Activated T-cell treated with anti-CD3 and anti-CD28 coated beads, Interleukin-2, amount 50 U/mL, for 24 hours (primary cell): Measurements from ENCODE around the gene PRLR.
"Not testable (repeated sequence)": the region's sequence is repeated elsewhere in the genome, so short reads cannot be mapped to it uniquely, and the experiment has no call there.

Source experiments
- DNase-seq: peaks from one replicate; pipeline ENCODE4 v3.0.0-alpha.2; 2020
- H3K27ac Mint-ChIP-seq: 2 replicates; pipeline ENCODE4 v1.8.0; 2020; ENCODE audit warnings: mild to moderate bottlenecking, mixed read lengths
- H3K27me3 Mint-ChIP-seq: 2 replicates; pipeline ENCODE4 v1.8.0; 2020; ENCODE audit warnings: mixed read lengths
- H3K36me3 Mint-ChIP-seq: 2 replicates; pipeline ENCODE4 v1.8.0; 2020; ENCODE audit warnings: low read depth, mixed read lengths
- H3K4me1 Mint-ChIP-seq: 2 replicates; pipeline ENCODE4 v1.8.0; 2020; ENCODE audit warnings: low read depth, mixed read lengths
- H3K4me3 Mint-ChIP-seq: 2 replicates; pipeline ENCODE4 v1.8.0; 2020; ENCODE audit warnings: mild to moderate bottlenecking, moderate library complexity, mixed read lengths
- H3K9me3 Mint-ChIP-seq: 2 replicates; pipeline ENCODE4 v1.8.0; 2020; ENCODE audit warnings: mixed read lengths

PRLR gene

DNA sequence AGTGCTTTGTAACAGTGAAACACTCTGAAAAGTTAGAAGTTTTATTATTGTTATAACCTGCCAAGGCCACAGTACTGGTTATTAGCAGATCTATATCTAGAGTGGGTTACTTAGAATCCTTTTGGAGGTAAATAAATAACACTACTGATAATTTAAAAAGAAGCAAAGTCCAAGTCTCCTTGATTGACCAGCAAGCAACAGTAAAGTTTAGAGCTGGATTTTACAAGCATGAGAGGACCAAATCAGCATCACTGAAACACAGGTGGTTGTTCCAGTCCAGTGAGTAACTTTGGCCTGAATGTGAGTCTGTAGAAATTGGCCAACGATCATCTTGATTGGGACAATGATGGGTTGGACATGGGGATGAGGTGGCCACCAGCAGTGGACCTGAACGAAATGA is 105.4 kb downstream of the PRLR start:
- no peaks in the 10 kb centered on the region for H3K9me3 Mint-ChIP-seq
- no peaks in the 10 kb centered on the region for H3K36me3 Mint-ChIP-seq
- no peak overlapping the region for H3K4me3 Mint-ChIP-seq
- peaks cover 67% of the 10 kb centered on the region for H3K27me3 Mint-ChIP-seq
- H3K4me1 Mint-ChIP-seq: peaks cover 13% of the 10 kb centered on the region
- H3K27ac Mint-ChIP-seq: no peak overlapping the region
- no peak for DNase-seq

DNA sequence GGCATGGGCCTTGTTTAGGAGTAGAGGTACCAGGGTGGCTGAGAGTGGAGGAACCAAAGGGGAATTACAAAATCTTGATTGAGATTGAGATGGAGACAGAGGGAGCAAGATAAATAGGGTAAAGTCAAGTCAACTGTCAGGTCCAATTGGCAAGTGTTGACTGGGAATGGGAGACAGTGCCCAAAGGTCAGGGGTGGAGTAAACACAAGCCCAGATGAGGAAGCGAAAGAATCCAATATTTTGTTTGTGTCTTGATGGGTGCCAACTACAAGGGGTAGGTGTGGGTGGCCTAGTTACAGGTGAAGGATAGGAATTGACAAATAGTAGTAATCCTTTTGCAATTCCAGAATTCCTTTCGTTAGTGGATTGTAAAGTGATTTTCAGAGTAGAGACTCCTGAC is 107.5 kb downstream of the PRLR start:
- Mint-ChIP-seq H3K9me3 (no peaks in the 10 kb centered on the region), H3K27ac (no peak overlapping the region), H3K4me3 (no peak overlapping the region), H3K36me3 (no peaks in the 10 kb centered on the region), H3K4me1 (peaks cover 1% of the 10 kb centered on the region), H3K27me3 (peaks cover 62% of the 10 kb centered on the region)
- DNase-seq: no peak

DNA sequence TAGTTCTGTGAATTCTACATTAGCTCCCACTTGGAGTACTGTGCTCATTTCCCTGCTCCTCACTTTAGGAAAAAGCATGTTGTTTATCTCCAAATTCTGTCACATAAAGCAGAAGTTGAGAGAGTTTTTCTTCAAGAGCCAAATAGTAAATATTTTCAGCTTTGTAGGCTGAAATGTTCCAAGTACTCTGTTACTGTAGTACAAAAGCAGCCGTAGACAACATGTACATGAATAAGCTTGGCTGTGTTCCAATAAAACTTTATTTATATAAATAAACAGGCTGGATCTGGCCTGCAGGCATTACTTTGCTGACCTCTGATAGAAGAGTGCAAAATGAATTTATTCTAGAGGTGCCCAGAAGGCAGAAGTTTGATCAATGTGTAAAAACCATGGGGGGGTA is 109.6 kb downstream of the PRLR start:
- no peaks in the 10 kb centered on the region for H3K9me3 Mint-ChIP-seq
- no peak for DNase-seq
- peaks cover 56% of the 10 kb centered on the region for H3K27me3 Mint-ChIP-seq
- H3K4me1 Mint-ChIP-seq: peaks cover 1% of the 10 kb centered on the region
- no peak overlapping the region for H3K4me3 Mint-ChIP-seq
- H3K36me3 Mint-ChIP-seq: no peaks in the 10 kb centered on the region
- H3K27ac Mint-ChIP-seq: no peak overlapping the region

DNA sequence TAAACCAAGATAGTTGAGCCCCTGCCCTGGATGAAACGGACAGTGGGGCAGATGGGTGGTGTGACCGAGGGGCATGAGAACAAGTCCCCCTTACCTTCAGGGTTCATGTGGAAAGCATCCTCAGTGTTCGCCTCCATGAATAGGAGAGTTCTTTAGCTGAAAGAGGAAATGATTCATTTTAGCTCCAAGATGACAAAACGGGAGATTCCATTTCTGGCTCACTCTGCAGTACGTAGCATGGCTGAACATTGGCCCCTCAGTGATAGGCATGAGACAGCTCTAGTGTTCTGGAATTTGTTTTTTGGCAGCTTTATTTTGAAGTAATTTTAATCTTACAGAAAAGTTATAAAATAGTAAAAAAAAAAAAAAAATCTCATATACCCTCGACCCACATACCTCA is 112.3 kb downstream of the PRLR start:
- H3K27ac Mint-ChIP-seq: no peak overlapping the region
- DNase-seq: no peak
- peaks cover 2% of the 10 kb centered on the region for H3K9me3 Mint-ChIP-seq
- H3K4me1 Mint-ChIP-seq: peaks cover 1% of the 10 kb centered on the region
- no peak overlapping the region for H3K4me3 Mint-ChIP-seq
- H3K36me3 Mint-ChIP-seq: no peaks in the 10 kb centered on the region
- peaks cover 64% of the 10 kb centered on the region for H3K27me3 Mint-ChIP-seq

DNA sequence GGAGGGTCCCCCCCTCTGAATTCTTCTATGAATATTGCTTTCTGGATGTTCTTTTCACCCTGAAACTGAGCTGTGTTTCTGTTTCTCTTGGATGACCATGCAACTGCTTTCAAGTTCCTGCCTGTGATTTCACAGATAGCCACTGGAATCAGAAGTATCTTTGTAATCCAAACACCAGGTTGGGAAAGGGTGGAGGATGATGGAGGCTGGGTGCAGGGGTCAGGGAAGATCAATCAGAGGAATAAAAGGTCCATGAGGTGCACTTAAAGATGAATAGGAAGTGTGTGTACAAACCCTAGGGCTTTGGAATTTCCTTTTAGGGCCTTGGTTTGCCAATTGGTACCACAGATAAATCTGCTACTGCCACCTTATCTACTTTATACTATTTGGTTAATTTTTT is 114.4 kb downstream of the PRLR start:
- Mint-ChIP-seq H3K9me3 (peaks cover 2% of the 10 kb centered on the region), H3K27me3 (peaks cover 59% of the 10 kb centered on the region), H3K4me3 (no peak overlapping the region), H3K36me3 (no peaks in the 10 kb centered on the region), H3K27ac (no peak overlapping the region), H3K4me1 (peaks cover 1% of the 10 kb centered on the region)
- DNase-seq: no peak

DNA sequence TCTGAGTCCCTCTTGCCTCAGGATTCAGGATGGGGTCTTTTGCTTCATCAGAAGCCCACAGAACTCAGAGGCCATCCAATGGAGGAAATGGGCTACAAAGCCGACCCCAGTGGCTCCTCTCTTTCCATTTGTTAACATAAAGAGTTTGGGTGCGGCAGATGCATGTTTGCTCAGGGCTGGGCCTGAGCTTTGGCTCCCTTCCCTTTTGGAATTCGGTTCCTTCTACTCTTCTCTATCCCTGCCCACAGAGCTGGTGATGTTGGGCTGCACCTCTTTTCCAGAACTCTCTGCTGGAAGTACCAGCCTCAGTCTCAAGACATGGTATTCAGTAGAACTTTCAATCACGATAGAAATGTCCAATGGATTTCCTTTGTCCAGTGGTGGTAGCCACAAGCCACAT is 115.6 kb downstream of the PRLR start:
- Mint-ChIP-seq H3K4me3 (no peak overlapping the region), H3K27me3 (peaks cover 55% of the 10 kb centered on the region), H3K4me1 (peaks cover 1% of the 10 kb centered on the region), H3K36me3 (no peaks in the 10 kb centered on the region), H3K9me3 (peaks cover 2% of the 10 kb centered on the region), H3K27ac (no peak overlapping the region)
- DNase-seq: no peak

DNA sequence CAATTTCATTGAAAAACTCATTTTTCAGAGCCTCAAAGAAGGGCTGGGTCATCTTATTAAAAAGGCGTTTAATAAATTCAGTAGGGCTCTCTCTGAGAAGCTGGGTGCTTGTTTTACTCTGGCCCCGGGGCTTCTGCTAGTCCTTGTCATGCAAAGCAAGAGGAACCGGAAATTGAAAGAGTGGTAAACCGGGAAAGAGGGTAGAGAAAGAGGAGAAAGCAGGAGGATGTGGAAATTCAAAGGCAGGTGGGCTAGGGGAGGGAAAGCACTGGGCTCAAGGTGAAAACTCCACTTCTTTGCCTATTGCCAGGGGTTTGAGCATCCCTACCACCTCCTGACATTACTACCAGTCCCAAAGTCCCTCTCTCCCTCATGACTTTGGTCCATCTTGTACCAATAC is 118.0 kb downstream of the PRLR start:
- H3K9me3 Mint-ChIP-seq: peaks cover 5% of the 10 kb centered on the region
- H3K36me3 Mint-ChIP-seq: no peaks in the 10 kb centered on the region
- H3K4me1 Mint-ChIP-seq: no peaks in the 10 kb centered on the region
- DNase-seq: no peak
- peaks cover 48% of the 10 kb centered on the region for H3K27me3 Mint-ChIP-seq
- H3K4me3 Mint-ChIP-seq: no peak overlapping the region
- no peak overlapping the region for H3K27ac Mint-ChIP-seq

DNA sequence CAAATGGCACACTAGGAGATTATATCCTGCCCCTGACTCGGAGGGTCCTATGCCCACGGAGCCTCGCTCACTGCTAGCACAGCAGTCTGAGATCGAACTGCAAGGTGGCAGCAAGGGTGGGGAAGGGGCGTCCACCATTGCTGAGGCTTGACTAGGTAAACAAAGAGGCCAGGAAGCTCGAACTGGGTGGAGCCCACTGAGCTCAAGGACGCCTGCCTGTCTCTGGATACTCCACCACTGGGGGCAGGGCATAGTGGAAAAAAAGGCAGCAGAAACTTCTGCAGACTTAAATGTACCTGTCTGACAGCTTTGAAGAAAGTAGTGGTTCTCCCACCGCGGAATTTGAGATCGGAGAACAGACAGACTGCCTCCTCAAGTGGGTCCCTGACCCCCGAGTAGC is 125.7 kb downstream of the PRLR start:
- not testable (repeated sequence) for H3K4me3 Mint-ChIP-seq, H3K9me3 Mint-ChIP-seq, H3K27ac Mint-ChIP-seq, DNase-seq, H3K36me3 Mint-ChIP-seq, H3K4me1 Mint-ChIP-seq
- peaks cover 50% of the 10 kb centered on the region for H3K27me3 Mint-ChIP-seq

DNA sequence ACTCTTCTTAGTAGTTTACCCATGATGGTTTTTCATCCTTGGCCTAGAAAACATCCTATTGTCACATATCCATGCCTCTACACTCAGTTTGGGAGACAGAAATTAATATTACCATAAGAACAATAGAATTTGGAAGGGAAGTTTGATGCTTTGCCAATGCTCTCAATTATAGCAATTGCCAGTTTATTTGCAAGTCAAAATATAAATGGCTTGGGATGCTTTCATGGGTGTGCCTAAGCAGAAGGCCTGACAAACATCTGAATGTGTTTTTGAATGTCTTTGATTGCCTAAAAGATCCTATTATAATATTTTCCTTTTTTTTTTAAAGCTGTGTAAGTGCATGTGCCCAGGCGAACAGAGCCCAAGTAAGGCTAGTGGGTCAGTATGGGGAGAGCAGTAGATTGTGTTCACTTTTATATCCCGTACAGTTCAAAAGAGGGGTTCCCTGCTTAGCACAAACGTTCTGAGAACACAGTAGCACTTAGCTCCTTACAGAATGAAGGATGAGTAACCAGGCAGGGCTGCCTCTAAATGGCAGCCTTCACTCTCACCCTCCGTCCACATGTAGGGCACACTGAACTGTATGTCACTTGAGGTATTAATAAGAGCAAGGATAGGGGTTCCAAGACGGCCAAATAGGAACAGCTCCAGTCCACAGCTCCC is 126.5 kb downstream of the PRLR start:
- Mint-ChIP-seq H3K9me3 (peaks cover 1% of the 10 kb centered on the region), H3K4me1 (no peaks in the 10 kb centered on the region), H3K27me3 (peaks cover 50% of the 10 kb centered on the region), H3K4me3 (no peak overlapping the region), H3K36me3 (no peaks in the 10 kb centered on the region), H3K27ac (no peak overlapping the region)
- no peak for DNase-seq

DNA sequence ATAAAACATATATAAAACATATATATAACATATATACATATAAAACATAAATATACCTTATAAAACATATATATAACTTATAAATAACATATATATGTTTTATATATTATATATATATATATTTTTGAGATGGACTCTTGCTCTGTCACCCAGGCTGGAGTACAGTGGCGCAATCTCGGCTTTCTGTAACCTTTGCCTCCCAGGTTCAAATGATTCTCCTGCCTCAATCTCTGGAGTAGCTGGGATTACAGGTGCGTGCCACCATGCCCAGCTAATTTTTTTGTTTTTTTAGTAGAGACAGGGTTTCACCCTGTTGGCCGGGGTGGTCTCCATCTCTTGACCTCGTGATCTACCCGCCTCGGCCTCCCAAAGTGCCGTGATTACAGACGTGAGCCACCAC is 128.6 kb downstream of the PRLR start:
- not testable (repeated sequence) for H3K9me3 Mint-ChIP-seq, DNase-seq, H3K27ac Mint-ChIP-seq, H3K4me1 Mint-ChIP-seq, H3K36me3 Mint-ChIP-seq, H3K4me3 Mint-ChIP-seq
- peaks cover 47% of the 10 kb centered on the region for H3K27me3 Mint-ChIP-seq

DNA sequence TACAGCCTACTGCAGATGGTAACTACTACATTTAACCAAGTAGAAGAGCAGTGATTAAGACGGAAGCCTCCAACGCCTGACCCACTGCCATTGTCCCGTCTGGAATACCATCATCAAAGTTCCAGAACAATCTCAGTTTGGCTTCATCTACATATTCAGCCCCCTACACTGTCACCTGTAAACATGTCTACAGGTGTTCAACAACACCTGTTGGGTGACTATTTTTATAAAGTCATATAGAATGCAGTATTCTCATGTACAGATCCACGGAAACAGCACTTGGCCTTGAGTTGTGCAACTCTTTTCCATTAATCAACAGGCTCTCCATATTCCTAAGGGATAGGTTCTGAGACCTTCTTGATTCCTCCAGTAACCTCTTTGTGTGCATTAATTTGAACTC is 129.3 kb downstream of the PRLR start:
- H3K36me3 Mint-ChIP-seq: no peaks in the 10 kb centered on the region
- H3K27me3 Mint-ChIP-seq: peaks cover 40% of the 10 kb centered on the region
- DNase-seq: no peak
- no peaks in the 10 kb centered on the region for H3K4me1 Mint-ChIP-seq
- no peaks in the 10 kb centered on the region for H3K9me3 Mint-ChIP-seq
- no peak overlapping the region for H3K4me3 Mint-ChIP-seq
- H3K27ac Mint-ChIP-seq: no peak overlapping the region

DNA sequence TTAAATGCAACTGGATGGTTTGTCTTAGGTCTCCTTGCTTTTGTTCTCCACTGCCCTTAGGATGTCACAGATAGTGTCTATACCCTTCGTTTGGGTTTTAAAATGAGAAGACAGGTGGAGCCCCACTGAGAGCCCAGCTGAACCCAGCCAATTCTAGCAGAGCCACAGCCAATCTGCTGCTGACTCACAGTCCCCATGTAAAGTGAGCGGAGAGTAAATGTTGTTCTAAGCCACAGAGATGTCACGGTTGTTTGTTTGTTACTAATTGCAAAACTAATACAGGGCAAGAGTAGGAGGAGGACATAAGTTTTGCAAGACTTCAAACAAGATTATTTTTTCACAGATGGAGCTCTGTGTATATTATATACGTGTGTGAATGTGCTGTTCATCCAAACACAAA is 132.1 kb downstream of the PRLR start:
- no peaks in the 10 kb centered on the region for H3K9me3 Mint-ChIP-seq
- H3K4me3 Mint-ChIP-seq: no peak overlapping the region
- H3K27ac Mint-ChIP-seq: no peak overlapping the region
- peaks cover 20% of the 10 kb centered on the region for H3K27me3 Mint-ChIP-seq
- H3K4me1 Mint-ChIP-seq: no peaks in the 10 kb centered on the region
- no peaks in the 10 kb centered on the region for H3K36me3 Mint-ChIP-seq
- DNase-seq: no peak

DNA sequence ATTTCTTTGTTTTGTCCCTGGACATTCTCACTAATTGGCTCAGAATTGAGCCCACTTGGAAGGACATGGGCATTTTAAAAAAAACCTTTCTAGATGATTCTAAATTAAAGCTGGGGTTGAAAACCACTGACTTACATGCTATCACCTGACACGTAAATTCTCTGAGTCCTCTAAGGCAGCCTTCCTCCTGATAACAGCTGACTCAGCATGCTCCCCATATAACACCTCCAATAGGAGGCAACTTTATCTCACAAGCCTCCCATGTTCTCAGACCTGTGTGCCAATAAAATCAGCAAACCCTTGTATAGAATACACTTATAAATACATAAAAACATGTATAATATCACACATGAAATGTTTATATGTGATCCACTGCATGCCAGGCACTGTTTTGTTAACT is 133.4 kb downstream of the PRLR start:
- no peaks in the 10 kb centered on the region for H3K4me1 Mint-ChIP-seq

DNA sequence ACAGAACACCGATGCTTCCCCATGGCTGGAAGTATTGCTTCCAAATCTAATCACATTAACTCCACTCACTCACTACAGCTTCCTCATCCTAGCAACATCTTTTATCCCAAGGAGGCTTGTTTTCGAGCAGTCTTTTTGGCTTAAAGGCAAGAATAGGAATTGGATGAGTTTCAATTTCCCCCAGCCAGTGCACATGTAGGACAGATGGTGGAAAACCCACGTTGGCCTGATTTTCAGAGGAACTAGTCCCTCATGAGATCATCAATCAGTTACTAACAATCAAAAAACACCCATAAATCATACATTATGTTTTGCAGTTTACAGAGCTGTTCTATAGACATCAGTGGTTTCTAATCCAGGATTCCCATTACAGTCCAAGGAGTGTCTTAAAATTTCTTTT is 134.1 kb downstream of the PRLR start:
- H3K36me3 Mint-ChIP-seq: no peaks in the 10 kb centered on the region

More for the DNA sequence above, 133.4 kb downstream of the PRLR start:
- H3K27ac Mint-ChIP-seq: no peak overlapping the region
- no peak for DNase-seq
- H3K9me3 Mint-ChIP-seq: no peaks in the 10 kb centered on the region
- no peak overlapping the region for H3K4me3 Mint-ChIP-seq
- peaks cover 10% of the 10 kb centered on the region for H3K27me3 Mint-ChIP-seq
- H3K36me3 Mint-ChIP-seq: no peaks in the 10 kb centered on the region

DNA sequence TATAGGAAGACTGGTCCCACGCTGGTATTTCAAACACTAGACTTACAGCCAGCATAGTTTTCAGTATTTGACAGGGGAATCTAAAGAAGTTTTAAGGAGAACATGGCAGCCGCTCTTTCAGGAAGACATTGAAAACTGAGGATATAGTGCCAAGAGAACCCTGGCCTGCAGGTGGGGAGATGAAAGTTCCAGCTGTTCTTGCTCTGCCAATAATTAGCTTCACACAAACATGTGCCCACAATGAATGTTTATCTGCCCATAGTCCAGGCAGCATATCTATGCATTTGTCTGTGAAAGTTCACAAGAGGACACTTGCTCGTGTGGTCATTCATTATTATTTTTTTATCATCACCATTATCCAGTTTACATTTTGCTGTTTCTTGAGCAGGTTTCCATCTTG is 134.9 kb downstream of the PRLR start:
- Mint-ChIP-seq H3K27ac (no peak overlapping the region), H3K36me3 (no peaks in the 10 kb centered on the region)

More for the DNA sequence above, 134.1 kb downstream of the PRLR start:
- Mint-ChIP-seq H3K9me3 (no peaks in the 10 kb centered on the region), H3K4me3 (no peak overlapping the region), H3K27me3 (peaks cover 9% of the 10 kb centered on the region), H3K27ac (no peak overlapping the region), H3K4me1 (no peaks in the 10 kb centered on the region)
- DNase-seq: no peak

DNA sequence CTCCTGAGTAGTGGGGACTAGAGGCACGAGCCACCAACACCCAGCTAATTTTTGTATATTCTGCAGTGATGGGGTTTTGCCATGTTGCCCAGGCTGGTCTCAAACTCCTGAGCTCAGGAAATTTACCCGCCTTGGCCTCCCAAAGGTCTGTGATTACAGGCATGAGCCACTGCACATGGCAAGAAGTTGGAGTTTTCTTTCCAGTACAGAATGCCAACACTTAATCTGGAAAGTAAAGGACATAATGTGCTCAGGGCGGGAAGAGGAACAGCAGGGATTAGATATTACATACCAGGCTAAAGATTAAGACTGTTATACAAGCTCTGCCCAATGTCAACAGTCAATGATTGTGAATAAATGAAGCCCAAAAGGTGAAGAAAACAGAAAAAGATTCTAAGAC is 135.3 kb downstream of the PRLR start:
- no peak for DNase-seq
- peaks cover 9% of the 10 kb centered on the region for H3K27me3 Mint-ChIP-seq
- no peaks in the 10 kb centered on the region for H3K36me3 Mint-ChIP-seq
- H3K27ac Mint-ChIP-seq: no peak overlapping the region
- H3K4me3 Mint-ChIP-seq: no peak overlapping the region
- no peaks in the 10 kb centered on the region for H3K9me3 Mint-ChIP-seq
- H3K4me1 Mint-ChIP-seq: no peaks in the 10 kb centered on the region

More for the DNA sequence above, 134.9 kb downstream of the PRLR start:
- H3K4me3 Mint-ChIP-seq: no peak overlapping the region
- no peak for DNase-seq
- no peaks in the 10 kb centered on the region for H3K4me1 Mint-ChIP-seq
- no peaks in the 10 kb centered on the region for H3K9me3 Mint-ChIP-seq
- peaks cover 9% of the 10 kb centered on the region for H3K27me3 Mint-ChIP-seq
